ENCODE measurements around the gene GSTT4. TPM values are rescaled to one million over a fixed set of nuclear protein-coding genes. Genes with fewer than 3 reads are reported as not detected.
A peak's percentile ranks its signal among the peaks of the same experiment; 100 is the strongest.

The GSTT4 gene
- total RNA-seq, 5 donors from 2014 or later (not counting 1 experiment from before 2014, with no cell fraction given) = not detected

GRCh38 chr22:24027991-24028390 lies 22.7 kb upstream of the GSTT4 start:
- H3K27ac Mint-ChIP-seq = no peak overlapping the region
- H3K4me3 ChIP-seq (ENCODE audit: control insufficient read depth in 1 of 2, extremely low read depth in 1 of 2, low read length in 1 of 2) = no peak overlapping the region
- no peaks in the 10 kb centered on the region for H3K27me3 ChIP-seq (replicated peaks in 1 of 2; ENCODE audit: control insufficient read depth in 2 of 2, extremely low read depth in 1 of 2, insufficient read depth in 2 of 2, low read length in 1 of 2)
- ATAC-seq (replicated peaks in 1 of 4) (no peak), DNase-seq (no peak)
- peaks cover 22% of the 10 kb centered on the region for H3K36me3 Mint-ChIP-seq
- no peaks in the 10 kb centered on the region for H3K9me3 ChIP-seq
- H3K27me3 Mint-ChIP-seq = no peaks in the 10 kb centered on the region
- peaks cover 0 to 7% (median 0%) of the 10 kb centered on the region in 3 donors for H3K9me3 Mint-ChIP-seq
- H3K36me3 ChIP-seq (ENCODE audit: control insufficient read depth in 2 of 2, extremely low read depth in 1 of 2, insufficient read depth in 1 of 2, low read length in 1 of 2) = peaks cover 0 to 8% of the 10 kb centered on the region in 2 donors
- WGBS (ENCODE audit: insufficient coverage) = 85% methylated on average over 2 of the region's 2 CpGs
- peaks cover 54 to 63% (median 57%) of the 10 kb centered on the region in 3 donors for H3K4me1 Mint-ChIP-seq
- no peak overlapping the region for H3K4me3 Mint-ChIP-seq
- ChIA-PET CTCF (no interaction called here), POLR2A (no interaction called here)
- H3K4me1 ChIP-seq (ENCODE audit: control insufficient read depth in 1 of 2, extremely low read depth in 1 of 2, insufficient read depth in 2 of 2, low read length in 2 of 2) = peaks cover 0 to 3% of the 10 kb centered on the region in 2 experiments
- no peak overlapping the region for H3K27ac ChIP-seq (ENCODE audit: low read length)

- WGBS (ENCODE audit: insufficient coverage) = 100% methylated on average over 1 of the region's 3 CpGs
- no peaks in the 10 kb centered on the region for H3K27me3 Mint-ChIP-seq
- Histone ChIP-seq H3K9me3 (no peaks in the 10 kb centered on the region), H3K4me1 (ENCODE audit: control insufficient read depth in 1 of 2, extremely low read depth in 1 of 2, insufficient read depth in 2 of 2, low read length in 2 of 2) (peaks cover 0 to 3% of the 10 kb centered on the region in 2 experiments), H3K27ac (ENCODE audit: low read length) (no peak overlapping the region), H3K36me3 (ENCODE audit: control insufficient read depth in 2 of 2, extremely low read depth in 1 of 2, insufficient read depth in 1 of 2, low read length in 1 of 2) (peaks cover 0 to 8% of the 10 kb centered on the region in 2 donors), H3K4me3 (ENCODE audit: control insufficient read depth in 1 of 2, extremely low read depth in 1 of 2, low read length in 1 of 2) (no peak overlapping the region), H3K27me3 (replicated peaks in 1 of 2; ENCODE audit: control insufficient read depth in 2 of 2, extremely low read depth in 1 of 2, insufficient read depth in 2 of 2, low read length in 1 of 2) (no peaks in the 10 kb centered on the region)
- ATAC-seq (replicated peaks in 1 of 4) = no peak
- peaks cover 22% of the 10 kb centered on the region for H3K36me3 Mint-ChIP-seq
- ChIA-PET POLR2A (no interaction called here), CTCF (interaction anchor here in 1 of 2 donors (0.6 kb wide), 1 partner anchor 207 kb away, joined by 3 read pairs; no protein-coding TSS in a partner anchor)
- H3K27ac Mint-ChIP-seq = no peak overlapping the region
- peaks cover 0 to 7% (median 0%) of the 10 kb centered on the region in 3 donors for H3K9me3 Mint-ChIP-seq
- H3K4me3 Mint-ChIP-seq = no peak overlapping the region
- H3K4me1 Mint-ChIP-seq = peaks cover 57 to 66% (median 59%) of the 10 kb centered on the region in 3 donors
- DNase-seq = no peak
Observed at GRCh38 chr22:24027389-24027975, 22.2 kb upstream of the GSTT4 start.

- DNase-seq (no peak), ATAC-seq (replicated peaks in 1 of 4) (no peak)
- Mint-ChIP-seq H3K4me3 (no peak overlapping the region), H3K4me1 (peaks cover 55 to 65% (median 59%) of the 10 kb centered on the region in 3 donors), H3K36me3 (peaks cover 26% of the 10 kb centered on the region), H3K27me3 (no peaks in the 10 kb centered on the region), H3K27ac (peak overlapping the region in 1 of 2 donors; percentile 24), H3K9me3 (peaks cover 0 to 7% (median 0%) of the 10 kb centered on the region in 3 donors)
- ChIA-PET POLR2A (no interaction called here), CTCF (no interaction called here)
- peaks cover 0 to 8% of the 10 kb centered on the region in 2 donors for H3K36me3 ChIP-seq (ENCODE audit: control insufficient read depth in 2 of 2, extremely low read depth in 1 of 2, insufficient read depth in 1 of 2, low read length in 1 of 2)
- H3K4me1 ChIP-seq (ENCODE audit: control insufficient read depth in 1 of 2, extremely low read depth in 1 of 2, insufficient read depth in 2 of 2, low read length in 2 of 2) = peaks cover 0 to 3% of the 10 kb centered on the region in 2 experiments
- H3K27ac ChIP-seq (ENCODE audit: low read length) = no peak overlapping the region
- no CpG with 5 or more reads among the region's 3 CpGs for WGBS (ENCODE audit: insufficient coverage)
- H3K4me3 ChIP-seq (ENCODE audit: control insufficient read depth in 1 of 2, extremely low read depth in 1 of 2, low read length in 1 of 2) = no peak overlapping the region
- no peaks in the 10 kb centered on the region for H3K27me3 ChIP-seq (replicated peaks in 1 of 2; ENCODE audit: control insufficient read depth in 2 of 2, extremely low read depth in 1 of 2, insufficient read depth in 2 of 2, low read length in 1 of 2)
- no peaks in the 10 kb centered on the region for H3K9me3 ChIP-seq
Observed at GRCh38 chr22:24026733-24027132, 21.5 kb upstream of the GSTT4 start.

GRCh38 chr22:24026056-24026455 lies 20.8 kb upstream of the GSTT4 start:
- Histone ChIP-seq H3K27ac (ENCODE audit: low read length) (no peak overlapping the region), H3K4me3 (ENCODE audit: control insufficient read depth in 1 of 2, extremely low read depth in 1 of 2, low read length in 1 of 2) (no peak overlapping the region), H3K36me3 (ENCODE audit: control insufficient read depth in 2 of 2, extremely low read depth in 1 of 2, insufficient read depth in 1 of 2, low read length in 1 of 2) (peaks cover 0 to 7% of the 10 kb centered on the region in 2 donors), H3K27me3 (replicated peaks in 1 of 2; ENCODE audit: control insufficient read depth in 2 of 2, extremely low read depth in 1 of 2, insufficient read depth in 2 of 2, low read length in 1 of 2) (no peaks in the 10 kb centered on the region), H3K4me1 (ENCODE audit: control insufficient read depth in 1 of 2, extremely low read depth in 1 of 2, insufficient read depth in 2 of 2, low read length in 2 of 2) (peaks cover 0 to 3% of the 10 kb centered on the region in 2 experiments), H3K9me3 (no peaks in the 10 kb centered on the region)
- Mint-ChIP-seq H3K4me3 (no peak overlapping the region), H3K27me3 (no peaks in the 10 kb centered on the region), H3K9me3 (peaks cover 0 to 7% (median 0%) of the 10 kb centered on the region in 3 donors), H3K4me1 (peaks cover 52 to 63% (median 59%) of the 10 kb centered on the region in 3 donors), H3K27ac (no peak overlapping the region), H3K36me3 (peaks cover 26% of the 10 kb centered on the region)
- CTCF ChIA-PET = no interaction called here
- POLR2A ChIA-PET = no interaction called here
- no peak for ATAC-seq (replicated peaks in 1 of 4)
- no peak for DNase-seq
- WGBS (ENCODE audit: insufficient coverage) = 100% methylated on average over 2 of the region's 2 CpGs

GRCh38 chr22:24025475-24025874 lies 20.2 kb upstream of the GSTT4 start:
- Mint-ChIP-seq H3K4me1 (peaks cover 51 to 65% (median 58%) of the 10 kb centered on the region in 3 donors), H3K27me3 (no peaks in the 10 kb centered on the region), H3K36me3 (peaks cover 28% of the 10 kb centered on the region), H3K4me3 (no peak overlapping the region), H3K27ac (no peak overlapping the region), H3K9me3 (peaks cover 0 to 7% (median 0%) of the 10 kb centered on the region in 3 donors)
- ATAC-seq (replicated peaks in 1 of 4) (no peak), DNase-seq (no peak)
- Histone ChIP-seq H3K27me3 (replicated peaks in 1 of 2; ENCODE audit: control insufficient read depth in 2 of 2, extremely low read depth in 1 of 2, insufficient read depth in 2 of 2, low read length in 1 of 2) (no peaks in the 10 kb centered on the region), H3K36me3 (ENCODE audit: control insufficient read depth in 2 of 2, extremely low read depth in 1 of 2, insufficient read depth in 1 of 2, low read length in 1 of 2) (peaks cover 0 to 3% of the 10 kb centered on the region in 2 donors), H3K4me3 (ENCODE audit: control insufficient read depth in 1 of 2, extremely low read depth in 1 of 2, low read length in 1 of 2) (no peak overlapping the region), H3K27ac (ENCODE audit: low read length) (no peak overlapping the region), H3K9me3 (no peaks in the 10 kb centered on the region), H3K4me1 (ENCODE audit: control insufficient read depth in 1 of 2, extremely low read depth in 1 of 2, insufficient read depth in 2 of 2, low read length in 2 of 2) (peaks cover 0 to 3% of the 10 kb centered on the region in 2 experiments)
- CTCF ChIA-PET = no interaction called here
- POLR2A ChIA-PET = no interaction called here
- 67% methylated on average over 2 of the region's 6 CpGs for WGBS (ENCODE audit: insufficient coverage)

- Histone ChIP-seq H3K36me3 (ENCODE audit: control insufficient read depth in 2 of 2, extremely low read depth in 1 of 2, insufficient read depth in 1 of 2, low read length in 1 of 2) (peaks cover 0 to 3% of the 10 kb centered on the region in 2 donors), H3K9me3 (no peaks in the 10 kb centered on the region), H3K4me3 (ENCODE audit: control insufficient read depth in 1 of 2, extremely low read depth in 1 of 2, low read length in 1 of 2) (no peak overlapping the region), H3K4me1 (ENCODE audit: control insufficient read depth in 1 of 2, extremely low read depth in 1 of 2, insufficient read depth in 2 of 2, low read length in 2 of 2) (peaks cover 0 to 3% of the 10 kb centered on the region in 2 experiments), H3K27me3 (replicated peaks in 1 of 2; ENCODE audit: control insufficient read depth in 2 of 2, extremely low read depth in 1 of 2, insufficient read depth in 2 of 2, low read length in 1 of 2) (no peaks in the 10 kb centered on the region), H3K27ac (ENCODE audit: low read length) (no peak overlapping the region)
- CTCF ChIA-PET = no interaction called here
- Mint-ChIP-seq H3K9me3 (peaks cover 0 to 7% (median 0%) of the 10 kb centered on the region in 3 donors), H3K4me1 (peaks cover 48 to 59% (median 51%) of the 10 kb centered on the region in 3 donors), H3K36me3 (peaks cover 25% of the 10 kb centered on the region), H3K27ac (no peak overlapping the region), H3K27me3 (no peaks in the 10 kb centered on the region), H3K4me3 (no peak overlapping the region)
- no CpG with 5 or more reads among the region's 3 CpGs for WGBS (ENCODE audit: insufficient coverage)
- no peak for ATAC-seq (replicated peaks in 1 of 4)
- no peak for DNase-seq
- POLR2A ChIA-PET = no interaction called here
Observed at GRCh38 chr22:24024354-24024753, 19.1 kb upstream of the GSTT4 start.
